HG03439 (cell line): ENCODE measurements around the gene CEACAM18.
"Not testable (repeated sequence)": the region's sequence is repeated elsewhere in the genome, so short reads cannot be mapped to it uniquely, and the experiment has no call there.

Experiments used
- ATAC-seq: cut with Tn5 transposase; IDR thresholded peaks from one replicate; pipeline ENCODE4 v1.9.1; 2021; ENCODE audit warnings: mild to moderate bottlenecking, moderate library complexity; ENCODE audit not compliant: unreplicated experiment

CEACAM18 gene

GRCh38 chr19:51478381-51479234 is at the start of gene CEACAM18:
Gene CEACAM18, plus strand, starts transcription at chr19:51478539.
- ATAC-seq, result no peak

GRCh38 chr19:51430221-51430620 is 48.1 kb upstream of the CEACAM18 start:
- ATAC-seq, result no peak

DNA sequence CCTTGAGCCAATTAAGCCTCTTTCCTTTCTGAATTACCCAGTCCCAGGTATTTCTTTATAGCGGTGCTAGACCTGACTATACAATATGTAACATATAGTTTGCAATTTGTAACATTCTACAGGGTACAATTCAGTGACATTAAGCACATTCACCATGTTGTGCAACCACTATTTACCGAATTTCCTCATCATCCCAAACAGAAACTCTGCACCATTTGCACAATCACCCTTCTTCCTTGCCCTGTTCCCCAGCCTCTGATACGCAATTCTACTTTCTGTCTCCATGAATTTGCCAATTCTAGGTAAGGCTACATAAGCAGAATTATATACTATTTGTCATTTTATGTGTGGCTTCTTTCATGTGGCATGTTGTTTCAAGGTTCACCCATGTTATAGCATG is 47.2 kb upstream of the CEACAM18 start:
- no peak for ATAC-seq

DNA sequence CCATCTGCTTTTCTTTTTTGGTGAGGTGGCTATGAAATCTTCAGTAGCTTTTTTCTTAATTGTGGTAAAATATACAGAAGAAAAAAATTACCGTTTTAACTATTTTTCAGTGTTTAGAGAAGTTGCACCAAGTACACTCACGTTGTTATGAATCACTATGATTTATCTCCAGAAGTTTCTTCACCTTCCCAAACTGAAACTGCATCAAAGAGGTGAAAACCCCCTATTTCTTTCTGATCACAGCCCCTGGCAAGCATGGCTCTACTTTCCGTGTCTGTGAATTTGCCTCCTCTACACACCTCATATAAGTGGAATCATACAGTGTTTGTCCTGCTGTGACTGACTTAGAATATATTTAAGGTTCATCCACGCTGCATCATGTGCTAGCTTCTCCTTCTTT is 45.3 kb upstream of the CEACAM18 start:
- no peak for ATAC-seq

DNA sequence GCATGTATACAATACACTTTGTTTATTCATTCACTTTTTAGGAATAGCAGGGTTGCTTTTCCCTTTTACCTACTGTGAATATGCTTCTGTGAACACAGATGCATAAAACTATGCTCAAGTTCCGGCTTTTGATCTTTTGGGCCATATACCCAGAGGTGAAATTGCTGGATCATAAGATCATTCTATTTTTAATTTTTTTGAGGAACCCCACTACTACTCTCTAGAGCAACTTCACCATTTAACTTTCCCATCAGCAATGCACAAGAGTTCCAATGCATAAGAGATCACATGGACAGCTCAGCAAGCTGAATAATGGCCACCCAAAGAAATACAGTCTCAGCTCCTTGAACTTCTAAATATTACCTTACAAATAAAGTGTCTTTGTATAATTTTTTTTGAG is 43.9 kb upstream of the CEACAM18 start:
- ATAC-seq, result no peak

DNA sequence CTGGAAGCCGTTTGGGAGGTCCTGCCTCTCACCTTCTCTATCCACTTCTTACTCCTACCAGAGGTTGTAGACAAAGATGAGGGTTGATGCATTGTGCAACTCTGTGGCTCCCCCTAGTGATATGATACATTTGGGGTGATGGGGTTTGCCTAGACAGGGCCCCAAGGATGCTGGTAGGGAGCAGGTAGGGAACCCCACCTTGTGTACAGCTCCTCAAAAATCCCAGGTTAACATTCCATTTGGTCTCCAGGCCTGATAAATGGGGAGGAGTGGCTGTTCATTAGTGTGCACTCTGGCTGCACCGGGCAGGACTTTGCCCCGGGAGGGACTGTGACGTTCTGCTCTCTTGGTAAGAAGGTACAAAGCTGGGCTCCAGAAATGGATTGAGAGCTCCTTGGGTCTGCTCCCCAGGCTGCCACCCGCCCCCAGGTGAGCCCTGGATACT is 39.3 kb upstream of the CEACAM18 start:
- ATAC-seq, result no peak

GRCh38 chr19:51440052-51440451 is 38.3 kb upstream of the CEACAM18 start:
- no peak for ATAC-seq

GRCh38 chr19:51440846-51441409 is 37.4 kb upstream of the CEACAM18 start:
- no peak for ATAC-seq

- ATAC-seq, result peak; percentile 90
Observed at GRCh38 chr19:51441410-51442390, 36.6 kb upstream of the CEACAM18 start.

DNA sequence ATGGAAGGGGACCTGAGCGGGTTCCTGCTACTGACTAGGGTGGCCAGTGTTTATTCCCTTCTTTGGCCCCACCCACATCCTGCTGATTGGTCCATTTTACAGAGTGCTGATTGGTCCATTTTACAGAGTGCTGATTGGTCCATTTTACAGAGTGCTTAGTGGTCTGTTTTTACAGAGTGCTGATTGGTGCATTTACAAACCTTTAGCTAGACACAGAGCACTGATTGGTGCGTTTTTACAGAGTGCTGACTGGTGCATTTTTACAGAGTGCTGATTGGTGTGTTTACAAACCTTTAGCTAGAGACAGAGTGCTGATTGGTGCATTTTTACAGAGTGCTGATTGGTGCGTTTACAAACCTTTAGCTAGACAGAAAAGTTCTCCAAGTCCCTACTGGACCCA is 30.8 kb upstream of the CEACAM18 start:
- not testable (repeated sequence) for ATAC-seq

DNA sequence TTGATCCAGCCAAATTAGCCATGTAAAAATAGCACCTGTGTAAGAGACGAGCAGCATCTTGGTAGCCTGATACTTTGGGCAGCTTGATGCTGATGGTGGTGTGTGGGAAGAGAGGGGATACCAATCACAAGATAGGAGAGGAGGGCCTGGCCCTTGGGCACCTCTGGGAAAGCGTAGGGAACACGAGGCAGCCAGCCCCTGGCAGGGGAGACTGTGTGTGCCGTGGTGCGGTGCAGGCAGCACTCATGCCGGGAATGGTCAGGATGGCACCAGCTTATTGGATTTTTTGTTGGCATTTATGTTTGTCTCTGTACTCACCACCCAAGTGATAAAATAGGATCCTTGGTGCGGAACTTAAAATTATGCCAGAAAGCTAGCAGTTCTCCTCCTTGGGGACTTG is 30.3 kb upstream of the CEACAM18 start:
- ATAC-seq, result no peak

DNA sequence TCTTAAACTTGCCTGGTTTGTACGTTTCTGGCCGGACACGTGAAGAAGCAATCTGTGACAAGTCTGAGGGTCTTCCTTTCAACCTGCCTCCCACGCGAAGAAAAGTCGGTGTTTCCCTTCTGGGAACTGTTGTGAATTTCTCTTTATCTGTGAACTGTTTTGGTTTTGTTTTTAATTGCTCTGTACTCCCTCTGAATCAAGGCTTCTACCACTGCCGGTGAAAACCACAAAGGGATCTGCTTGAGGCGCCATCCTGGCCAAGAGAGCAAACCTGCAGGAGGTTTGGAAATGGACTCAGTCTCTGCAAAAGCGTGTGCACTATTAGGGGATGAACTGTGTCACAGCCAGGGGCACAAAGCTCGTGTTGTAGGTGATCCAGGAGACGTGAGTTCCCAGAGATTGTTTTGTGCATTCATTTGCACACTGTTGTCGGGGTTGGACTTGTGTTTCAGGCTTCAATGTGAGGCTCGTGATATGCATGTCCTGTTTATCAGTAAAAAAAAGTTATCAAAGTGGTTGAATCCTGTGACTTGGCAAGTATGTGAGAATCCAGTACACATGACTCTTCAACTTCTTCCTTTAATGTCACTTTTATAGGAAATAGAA is 29.8 kb upstream of the CEACAM18 start:
- ATAC-seq, result no peak

DNA sequence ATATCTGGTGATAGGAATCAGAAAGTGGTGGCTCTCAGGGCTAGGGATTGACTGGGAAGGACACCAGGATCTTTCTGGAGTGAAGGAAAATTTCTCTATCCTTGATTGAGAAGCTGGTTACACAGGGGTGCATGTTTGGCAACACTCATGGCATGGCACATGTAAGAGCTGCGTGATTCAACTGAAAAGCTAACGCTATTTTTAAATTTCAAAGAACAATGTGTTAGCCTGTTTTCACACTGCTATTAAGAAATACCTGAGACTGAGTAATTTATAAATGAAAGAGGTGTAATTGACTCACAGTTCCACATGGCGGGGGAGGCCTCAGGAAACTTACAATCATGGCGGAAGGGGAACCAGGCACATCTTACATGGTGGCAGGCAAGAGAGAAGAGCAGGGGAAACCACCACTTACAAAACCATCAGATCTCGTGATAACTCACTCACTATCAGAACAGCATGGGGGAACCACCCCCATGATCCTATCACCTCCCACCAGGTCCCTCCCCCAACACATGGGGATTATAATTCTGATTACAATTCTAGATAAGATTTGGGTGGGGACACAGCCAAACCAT is 27.5 kb upstream of the CEACAM18 start:
- no peak for ATAC-seq

DNA sequence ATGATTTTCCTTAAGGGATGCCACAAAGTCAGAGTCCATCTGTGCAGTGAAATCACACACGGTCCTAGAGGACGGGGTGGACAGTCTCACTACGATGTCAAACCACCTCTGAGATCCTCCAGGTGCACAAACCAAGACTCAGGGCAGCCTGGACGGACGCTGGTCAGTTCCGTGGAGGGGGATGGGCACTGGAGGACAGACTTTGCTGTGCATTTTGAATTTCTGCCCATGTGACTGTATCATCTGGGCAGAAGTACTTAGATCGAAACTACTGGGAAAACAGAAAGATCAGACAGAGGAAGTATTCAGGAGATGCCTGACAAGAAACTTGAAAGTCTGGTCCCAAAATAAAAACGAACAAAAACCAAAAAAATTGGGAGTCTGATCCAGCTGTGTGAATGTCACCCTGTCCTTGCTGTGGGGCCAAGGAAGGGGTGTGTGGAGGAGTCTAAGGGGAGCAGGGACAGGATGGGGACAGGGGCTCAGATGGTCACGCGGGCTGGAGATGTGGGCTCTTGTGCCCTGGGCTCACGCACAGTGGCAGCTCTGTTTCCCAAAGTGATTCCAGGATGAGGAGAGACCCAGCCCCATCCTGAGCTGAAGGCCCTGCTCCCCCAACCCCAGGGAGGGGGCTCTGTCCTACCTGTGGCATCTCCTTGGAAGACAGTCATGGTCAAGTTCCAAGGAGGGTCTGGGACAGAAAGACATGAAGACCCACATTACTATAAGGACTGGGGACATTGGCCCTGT is 21.6 kb upstream of the CEACAM18 start:
- ATAC-seq, result no peak

GRCh38 chr19:51457351-51458013 is 20.9 kb upstream of the CEACAM18 start:
- ATAC-seq, result no peak

DNA sequence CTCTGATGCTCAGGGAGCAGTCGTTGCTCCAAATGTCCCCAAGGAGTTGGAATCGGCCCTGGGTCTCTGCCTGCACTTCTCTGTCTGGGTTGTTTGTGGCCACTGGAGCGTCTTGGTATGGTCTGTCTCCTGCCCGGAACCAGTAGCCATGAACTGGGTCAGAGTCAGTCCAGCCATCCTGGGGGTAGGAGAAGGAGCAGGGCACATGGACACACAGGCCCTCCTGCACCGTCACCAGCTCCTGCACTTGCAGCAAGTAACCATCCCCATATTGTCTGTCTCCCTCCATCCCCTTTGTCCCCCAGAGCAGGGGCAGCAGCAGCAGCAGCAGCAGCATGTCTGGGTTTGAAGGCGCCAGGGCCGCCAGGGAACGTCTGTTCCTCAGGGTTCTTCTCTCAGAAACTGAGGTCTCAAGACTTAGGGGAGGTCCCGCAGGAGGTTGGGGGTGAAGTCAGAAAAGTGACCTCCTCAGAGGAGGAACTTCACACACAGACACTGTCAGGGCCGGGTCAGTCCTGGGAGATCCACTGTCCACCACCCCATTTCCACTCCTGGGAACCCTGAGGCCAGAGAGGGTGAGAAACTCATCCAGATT is 20.2 kb upstream of the CEACAM18 start, which contains the start of gene SIGLEC8:
TSS of gene SIGLEC8 (minus strand) at position 404 of the 595 bp plus-strand sequence. CDS start at position 337, 67 bp downstream.
- ATAC-seq, result no peak

DNA sequence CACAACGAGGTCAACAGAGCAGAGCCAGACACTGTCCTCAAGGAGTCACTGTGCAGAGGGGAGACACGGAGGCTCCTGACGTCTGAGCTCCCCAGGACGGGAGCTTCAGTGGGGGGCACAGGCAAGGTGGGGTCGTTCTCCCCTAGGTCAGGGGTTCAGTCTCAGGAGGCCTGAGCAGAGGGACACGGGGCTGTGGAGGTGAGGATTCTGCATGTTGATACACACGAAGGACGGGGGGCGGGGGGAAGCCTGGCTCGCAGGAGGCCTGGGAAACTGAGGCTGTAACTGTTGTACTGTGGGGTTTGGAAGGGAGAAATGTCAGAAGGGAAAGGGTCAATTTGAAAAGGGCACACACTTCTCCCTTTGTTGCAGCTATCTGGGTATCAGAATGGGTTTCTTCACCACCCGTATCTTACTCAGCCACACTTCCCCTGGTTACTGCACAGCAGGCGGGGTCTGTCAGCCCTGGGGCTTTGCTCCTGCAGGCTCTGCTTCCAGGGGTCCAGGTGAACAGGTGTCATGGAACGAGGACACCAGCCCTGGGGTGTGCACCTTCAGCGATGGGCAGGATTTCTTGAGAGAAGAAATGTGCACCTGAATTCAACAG is 19.3 kb upstream of the CEACAM18 start:
- ATAC-seq, result no peak
